Inflammatory macrophage treated with lipopolysaccharide for 1 hour (primary cell): ENCODE results near the gene HSPE1.
"Not testable (repeated sequence)": the region's sequence is repeated elsewhere in the genome, so short reads cannot be mapped to it uniquely, and the experiment has no call there.

Experiments used
- DNase-seq, 2 donors: peaks; one replicate each; pipeline ENCODE4 v3.0.0-alpha.2; 2020 to 2022

Gene HSPE1

DNA sequence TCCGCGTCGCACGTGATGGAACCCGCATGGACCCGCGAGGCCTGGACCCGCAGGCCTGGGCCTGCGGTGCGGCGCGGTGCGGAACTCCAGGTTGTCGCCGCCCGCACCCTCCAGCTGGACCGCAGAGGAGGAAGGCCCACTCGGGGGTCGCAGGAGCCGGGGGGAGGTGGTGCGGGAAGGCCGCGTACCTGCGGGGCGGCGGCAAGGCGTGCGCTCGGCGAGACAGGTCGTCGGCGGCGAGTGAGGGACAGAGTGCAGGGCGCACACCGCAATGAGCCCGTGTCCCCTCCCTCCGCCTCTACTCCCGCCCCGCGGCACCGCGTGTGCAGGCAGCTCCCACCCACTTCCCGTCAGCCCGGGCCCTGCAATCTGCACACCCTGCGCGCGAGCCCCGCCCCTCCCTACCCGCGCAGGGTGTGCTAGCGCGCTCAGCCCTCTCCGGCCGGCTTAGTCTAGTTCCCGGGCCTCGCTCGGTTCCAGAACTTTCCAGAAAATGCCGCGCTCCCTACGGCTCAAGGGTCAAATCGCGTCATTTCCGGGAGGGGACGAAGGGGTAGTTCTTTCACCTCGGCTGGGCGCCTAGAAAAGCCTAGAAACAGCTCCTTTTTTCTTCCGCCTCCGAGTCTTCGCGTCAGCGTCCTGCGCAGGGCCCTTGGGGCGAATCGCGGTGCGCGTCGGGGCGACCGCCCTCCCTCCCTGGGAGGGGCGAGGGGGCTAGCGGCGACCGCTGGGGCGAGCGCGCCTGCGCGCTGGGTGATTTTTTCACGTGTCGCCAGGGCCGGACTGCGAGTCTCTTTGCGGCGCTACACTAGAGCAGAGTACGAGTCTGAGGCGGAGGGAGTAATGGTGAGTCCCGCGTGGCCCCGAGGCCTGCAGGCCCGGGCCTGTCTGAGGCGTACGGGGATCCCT, at the start of gene HSPE1, which contains the start of gene HSPD1:
HSPE1 (plus strand) TSS at position 786 of the 909 bp plus-strand sequence; CDS start at position 844, 58 bp downstream.
HSPD1 (minus strand) TSS at position 247 of the 909 bp plus-strand sequence. CDS start 992 bp downstream, outside the sequence.
- DNase-seq, result peak; percentile 99 to 100

DNA sequence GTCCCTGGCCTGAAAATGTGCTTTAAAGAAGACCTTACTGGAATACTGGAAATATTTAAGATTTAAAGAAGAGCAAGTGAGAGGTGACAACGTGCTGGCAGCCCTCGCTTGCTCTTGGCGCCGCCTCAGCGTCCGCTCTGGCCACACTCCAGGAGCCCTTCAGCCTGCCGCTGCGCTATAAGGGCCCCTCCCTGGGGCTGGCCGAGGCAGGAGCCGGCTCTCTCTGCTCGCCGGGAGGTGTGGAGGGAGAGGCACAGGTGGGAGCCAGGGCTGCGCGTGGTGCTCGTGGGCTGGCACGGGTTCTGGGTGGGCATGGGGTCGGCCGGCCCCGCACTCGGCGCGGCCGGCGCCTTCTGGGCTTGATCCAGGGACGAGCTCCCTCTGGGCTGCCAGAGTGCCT, 49.7 kb upstream of the HSPE1 start:
- DNase-seq, result no peak

DNA sequence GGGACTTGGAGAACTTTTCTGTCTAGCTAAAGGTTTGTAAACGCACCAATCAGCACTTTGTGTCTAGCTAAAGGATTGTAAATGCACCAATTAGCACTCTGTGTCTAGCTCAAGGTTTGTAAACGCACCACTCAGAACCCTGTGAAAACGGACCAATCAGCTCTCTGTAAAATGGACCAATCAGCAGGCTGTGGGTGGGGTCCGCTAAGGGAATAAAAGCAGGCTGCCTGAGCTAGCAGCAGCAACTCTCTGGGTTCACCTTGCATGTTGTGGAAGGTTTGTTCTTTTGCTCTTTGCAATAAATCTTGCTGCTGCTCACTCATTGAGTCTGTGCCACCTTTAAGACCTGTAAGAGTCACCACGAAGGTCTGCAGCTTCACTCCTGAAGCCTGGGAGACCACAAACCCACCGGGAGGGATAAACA, 49.2 kb upstream of the HSPE1 start:
- DNase-seq, result not testable (repeated sequence)

DNA sequence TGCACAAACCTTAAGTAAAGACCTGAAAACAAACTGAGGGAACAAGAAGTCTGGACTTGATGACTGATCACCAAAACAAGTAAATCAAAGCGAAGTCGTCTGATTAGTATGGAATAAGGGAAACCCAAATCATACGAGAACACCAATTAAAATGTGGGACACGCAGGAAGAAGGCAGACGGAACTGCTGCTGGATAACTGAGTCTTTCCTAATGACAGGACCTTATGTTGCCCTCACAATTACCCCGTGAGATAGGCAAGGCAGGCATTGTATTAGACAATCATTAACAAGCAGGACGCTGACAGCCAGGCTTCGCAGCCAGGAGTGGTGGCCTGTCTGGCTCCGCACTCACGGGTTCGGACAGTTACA, 47.4 kb upstream of the HSPE1 start:
- no peak for DNase-seq

DNA sequence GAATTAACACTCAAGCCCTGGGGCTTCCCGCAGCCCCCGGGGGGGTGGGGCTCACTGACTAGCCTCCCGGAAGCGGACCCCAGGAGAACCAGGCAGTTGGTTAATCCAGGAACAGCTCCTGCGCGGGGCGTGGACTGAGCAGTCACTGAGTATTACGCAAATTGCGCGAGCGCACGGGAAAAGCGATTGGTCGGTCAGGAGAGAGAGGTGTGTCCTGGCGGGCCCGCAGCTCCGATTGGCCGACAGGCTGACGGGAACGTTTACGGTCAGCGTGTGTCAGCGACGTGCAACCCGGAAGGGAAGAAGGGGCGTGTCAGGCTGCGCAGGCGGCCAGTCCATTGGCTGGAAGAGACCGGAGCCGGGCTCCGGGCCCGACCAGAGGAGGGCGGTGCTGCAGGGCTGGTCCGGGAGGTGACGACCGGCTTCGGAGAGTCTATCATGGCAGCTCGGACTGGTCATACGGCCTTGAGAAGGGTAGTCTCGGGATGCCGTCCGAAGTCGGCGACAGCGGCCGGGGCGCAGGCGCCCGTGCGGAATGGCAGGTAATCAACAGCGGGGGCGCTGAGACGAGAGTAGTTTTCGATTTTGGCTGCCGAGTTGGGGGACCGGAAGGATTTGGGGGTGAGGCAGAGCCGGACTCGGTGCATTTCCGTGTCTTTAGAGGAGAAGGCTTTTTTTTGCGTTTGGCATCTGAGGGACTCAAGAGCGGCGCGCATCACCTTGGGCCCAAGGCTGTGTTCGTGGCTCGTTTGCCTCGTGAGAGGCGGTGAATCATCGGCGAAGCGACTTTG, 46.9 kb upstream of the HSPE1 start, which contains the start of gene COQ10B:
COQ10B (plus strand) TSS at position 430 of the 791 bp plus-strand sequence; CDS start at position 439, 9 bp downstream.
- DNase-seq, result peak; percentile 98 to 100

DNA sequence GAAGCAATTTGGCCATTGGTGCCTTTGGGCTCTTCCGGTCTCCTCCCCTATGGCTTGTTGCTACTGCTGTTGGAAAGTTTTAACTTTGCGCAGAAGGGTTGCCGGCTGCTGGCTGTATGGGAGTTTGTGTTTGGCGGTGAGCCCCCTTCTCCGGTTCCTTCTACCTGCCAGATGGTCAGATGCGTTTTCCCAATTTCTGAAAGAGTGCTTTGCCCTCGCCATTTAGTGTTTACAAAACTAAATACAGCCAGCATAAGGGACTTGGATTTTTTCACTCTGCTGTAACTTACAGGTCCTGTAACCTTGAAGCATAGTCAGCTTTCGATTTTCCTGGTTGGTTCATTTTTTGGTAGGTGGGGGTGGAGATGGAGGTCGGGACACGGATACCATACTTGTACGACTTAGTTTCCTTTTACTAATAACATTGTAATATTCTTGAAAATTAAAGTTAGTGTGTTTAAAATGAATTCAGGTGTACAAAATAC, 46.2 kb upstream of the HSPE1 start:
- DNase-seq, result no peak

DNA sequence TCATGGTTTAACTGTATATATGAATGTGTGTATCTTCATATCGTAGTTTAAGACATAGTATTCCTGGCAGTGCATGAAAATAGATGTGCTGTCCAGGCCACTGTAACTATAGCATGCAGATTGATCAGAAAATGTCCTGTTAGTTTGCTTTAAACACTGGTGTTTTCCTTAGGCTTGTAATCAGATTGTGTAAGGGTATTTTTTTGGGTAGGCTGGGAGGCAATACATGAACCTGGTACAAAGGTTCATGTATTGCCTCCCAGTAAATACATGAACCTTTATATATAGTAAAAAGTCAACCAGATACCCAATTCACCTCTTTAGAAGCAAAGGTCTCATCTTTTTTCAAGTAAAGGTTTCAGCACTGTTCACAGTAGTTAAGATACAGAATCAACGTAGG, 45.3 kb upstream of the HSPE1 start:
- DNase-seq, result no peak

DNA sequence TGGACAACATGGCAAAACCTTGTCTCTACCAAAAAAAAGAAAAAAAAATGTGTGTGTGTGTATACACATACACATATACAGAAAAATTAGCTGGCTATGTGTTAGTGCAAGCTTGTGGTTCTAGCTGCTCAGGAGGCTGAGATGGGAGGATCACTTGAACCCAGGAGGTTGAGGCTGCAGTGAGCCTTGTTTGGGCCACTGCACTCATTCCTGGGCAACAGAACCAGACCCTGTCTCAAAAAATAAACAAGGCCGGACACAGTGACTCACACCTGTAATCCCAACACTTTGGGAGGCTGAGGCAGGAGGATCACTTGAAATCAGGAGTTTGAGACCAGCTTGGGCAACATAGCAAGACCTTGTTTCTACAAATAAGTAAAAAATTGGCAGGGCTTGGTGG, 44.8 kb upstream of the HSPE1 start:
- DNase-seq, result no peak

DNA sequence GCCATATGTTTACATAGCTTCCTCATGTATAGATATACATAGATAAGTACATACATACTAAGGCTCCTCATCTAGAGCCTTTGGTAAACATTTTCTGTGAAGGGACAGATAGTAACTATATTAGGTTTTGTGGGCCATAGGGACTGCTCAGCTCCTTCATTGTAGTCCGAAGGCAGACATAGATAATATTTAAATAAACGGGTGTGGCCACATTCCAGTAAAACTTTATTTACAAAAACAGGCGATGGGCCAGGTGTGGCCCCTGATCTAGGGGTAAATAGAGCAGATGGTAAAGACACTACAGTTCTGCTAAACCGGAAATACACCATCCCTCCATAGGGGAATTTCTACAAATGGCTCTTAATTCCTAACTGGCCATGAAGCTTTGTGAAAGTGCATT, 39.5 kb upstream of the HSPE1 start:
- DNase-seq, result no peak

DNA sequence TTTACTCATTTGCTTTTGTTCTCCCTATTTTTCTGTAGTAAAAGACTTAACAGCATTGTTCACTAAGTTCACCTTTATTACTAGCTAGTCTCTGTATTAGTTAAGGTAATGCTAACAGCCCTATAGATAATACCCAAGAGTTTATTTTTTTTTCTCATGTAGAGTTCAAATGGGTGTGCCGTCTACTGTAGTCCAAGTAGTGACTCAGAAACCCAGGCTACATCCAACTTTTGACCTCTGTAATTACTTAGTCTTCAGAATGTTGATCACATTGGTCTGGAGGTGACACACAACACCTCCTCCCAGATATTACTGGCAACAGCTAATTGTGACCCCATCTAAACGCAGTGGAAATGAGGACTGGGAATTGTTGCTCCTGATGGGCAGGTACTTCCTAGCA, 39.1 kb upstream of the HSPE1 start:
- DNase-seq, result no peak

DNA sequence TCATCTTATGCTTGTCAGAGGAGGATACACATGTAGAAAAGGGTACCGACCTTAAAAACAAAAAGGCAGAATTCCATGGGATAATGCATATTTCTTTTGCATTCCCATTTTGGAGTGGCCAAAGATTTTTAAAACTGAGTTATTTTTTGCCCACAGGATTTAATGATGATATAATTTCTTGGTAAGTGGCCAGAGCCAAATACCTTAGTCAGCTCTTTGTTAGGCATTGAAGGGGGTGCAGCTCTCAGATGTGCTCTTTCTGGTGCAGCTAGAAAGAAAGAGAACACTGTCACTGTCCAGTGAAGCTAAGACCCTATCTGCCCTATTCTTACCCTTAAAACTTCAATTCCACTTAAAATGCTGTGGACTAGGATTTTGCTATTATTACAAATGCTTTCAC, 36.0 kb upstream of the HSPE1 start:
- DNase-seq, result no peak

DNA sequence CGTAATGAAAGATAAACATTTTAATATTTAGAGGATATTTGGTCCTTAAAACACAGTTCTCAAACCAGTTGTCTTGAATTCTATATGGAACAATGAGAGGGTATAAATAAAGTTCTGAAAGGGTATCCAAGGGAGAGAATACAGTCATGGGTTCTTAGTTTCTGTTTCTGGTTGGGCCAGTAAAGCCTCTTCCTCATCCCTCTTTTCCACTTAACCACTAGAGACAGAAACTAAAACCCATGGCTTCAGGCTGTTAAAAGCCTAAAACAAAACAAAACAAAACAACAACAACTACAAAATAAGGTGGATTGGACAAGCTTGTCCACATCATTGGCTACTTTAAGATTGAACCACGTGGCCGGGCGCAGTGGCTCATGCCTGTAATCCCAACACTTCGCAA, 28.0 kb upstream of the HSPE1 start:
- DNase-seq, result no peak

DNA sequence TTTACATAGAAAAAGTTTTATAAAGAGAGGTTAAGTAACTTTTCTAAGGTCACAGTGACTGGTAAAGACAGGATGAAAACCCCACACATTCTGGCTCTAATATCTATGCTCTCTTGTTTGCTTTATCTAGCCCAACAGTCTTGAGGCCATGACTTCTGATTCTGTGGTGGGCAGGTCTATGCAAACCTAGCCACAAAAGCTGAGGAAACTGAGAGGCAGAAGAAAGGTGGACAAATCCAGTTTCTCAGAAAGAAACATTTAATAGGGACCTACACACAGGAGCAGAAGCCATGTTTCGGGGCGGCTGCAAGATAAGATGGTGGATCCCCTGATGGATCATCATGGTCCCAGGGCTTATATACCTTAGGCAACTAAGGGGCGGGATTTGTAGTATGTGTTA, 22.4 kb upstream of the HSPE1 start:
- no peak for DNase-seq

DNA sequence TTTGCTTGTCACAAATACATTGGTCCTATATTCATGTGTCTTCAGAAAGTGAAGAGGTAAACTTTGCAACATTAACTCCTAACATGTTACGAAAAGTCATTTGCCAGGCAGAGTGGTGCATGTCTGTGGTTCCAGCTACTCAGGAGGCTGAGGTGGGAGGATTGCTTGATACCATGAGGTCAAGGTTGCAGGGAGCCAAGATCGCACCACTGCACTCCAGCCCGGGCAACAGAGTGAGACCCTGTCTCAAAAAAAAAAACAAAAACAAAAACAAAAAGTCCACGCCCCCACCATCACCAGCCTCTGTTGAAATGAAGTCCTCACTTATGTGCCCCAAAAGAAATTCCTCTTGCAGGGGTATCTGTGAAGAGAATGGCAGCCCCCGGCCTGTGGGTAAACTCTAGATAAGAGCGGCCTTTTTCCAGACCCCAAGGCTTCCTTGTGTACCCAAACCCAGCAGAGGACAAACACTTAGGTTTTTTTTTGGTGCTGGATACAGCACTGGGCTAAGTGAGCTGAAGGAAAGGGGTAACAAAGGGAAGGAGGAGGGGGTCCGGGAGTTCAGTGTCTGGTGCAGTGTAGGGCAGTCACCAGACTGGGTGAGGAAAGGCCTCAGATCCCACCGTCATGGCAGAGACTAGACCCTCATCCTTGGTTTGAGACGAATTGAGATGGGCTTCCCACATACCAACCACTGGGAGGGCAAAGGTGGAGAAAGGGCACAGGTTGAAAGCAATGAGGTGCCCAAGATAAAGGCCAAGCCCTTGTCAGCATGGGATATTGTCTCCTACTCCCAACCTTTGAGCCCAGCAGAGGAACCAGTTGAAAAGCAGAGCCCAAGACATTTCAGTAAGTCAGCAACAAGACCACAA, 19.8 kb upstream of the HSPE1 start:
- DNase-seq, result no peak

DNA sequence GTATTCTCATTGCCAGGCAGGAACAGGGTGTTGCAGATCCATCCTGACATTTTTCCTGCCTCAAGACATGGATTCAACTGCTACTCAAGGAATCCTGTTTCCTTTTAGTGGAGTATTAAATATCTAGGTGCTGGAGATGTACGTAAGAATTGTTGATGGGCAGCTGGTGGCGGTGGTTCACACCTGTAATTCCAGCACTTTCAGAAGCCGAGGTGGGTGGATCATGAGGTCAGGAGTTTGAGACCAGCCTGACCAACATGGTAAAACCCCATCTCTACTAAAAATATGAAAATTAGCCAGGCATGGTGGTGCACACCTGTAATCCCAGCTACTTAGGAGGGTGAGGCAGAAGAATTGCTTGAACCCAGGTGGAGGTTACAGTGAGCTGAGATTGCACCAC, 15.9 kb upstream of the HSPE1 start:
- not testable (repeated sequence) for DNase-seq

DNA sequence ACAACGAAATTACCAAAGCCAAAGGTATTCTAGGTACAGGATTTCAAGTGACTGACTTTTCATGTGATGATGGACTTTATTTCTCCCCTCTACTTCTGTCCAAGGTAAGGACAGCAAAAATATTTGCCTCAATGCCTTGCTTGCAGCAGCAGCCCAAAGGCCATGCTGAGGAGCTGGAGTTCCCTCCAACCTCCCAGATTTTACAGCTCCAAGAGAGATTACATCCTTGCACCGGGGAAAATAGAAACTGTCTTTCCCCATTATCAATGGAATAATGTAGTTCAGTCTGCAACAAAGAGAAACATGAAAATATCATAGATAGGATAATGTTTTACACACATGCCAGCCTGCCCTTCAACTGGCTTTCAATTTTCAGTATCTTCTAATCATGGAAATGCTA, 14.0 kb upstream of the HSPE1 start:
- DNase-seq, result no peak

DNA sequence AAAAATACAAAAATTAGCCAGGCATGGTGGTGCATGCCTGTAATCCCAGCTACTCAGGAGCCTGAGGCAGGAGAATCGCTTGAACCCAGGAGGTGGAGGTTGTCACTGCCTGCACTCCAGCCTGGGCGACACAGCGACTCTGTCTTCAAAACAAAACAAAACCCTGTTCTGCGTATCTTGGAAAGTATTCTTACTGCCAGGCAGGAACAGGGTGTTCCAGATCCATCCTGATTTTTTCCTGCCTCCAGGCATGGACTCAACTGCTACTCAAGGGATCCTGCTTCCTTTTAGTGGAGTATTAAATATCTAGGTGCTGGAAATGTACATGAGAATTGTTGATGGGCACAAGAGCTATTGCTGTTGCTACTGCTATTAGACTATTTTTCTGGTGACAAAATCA, 12.8 kb upstream of the HSPE1 start:
- DNase-seq, result no peak

DNA sequence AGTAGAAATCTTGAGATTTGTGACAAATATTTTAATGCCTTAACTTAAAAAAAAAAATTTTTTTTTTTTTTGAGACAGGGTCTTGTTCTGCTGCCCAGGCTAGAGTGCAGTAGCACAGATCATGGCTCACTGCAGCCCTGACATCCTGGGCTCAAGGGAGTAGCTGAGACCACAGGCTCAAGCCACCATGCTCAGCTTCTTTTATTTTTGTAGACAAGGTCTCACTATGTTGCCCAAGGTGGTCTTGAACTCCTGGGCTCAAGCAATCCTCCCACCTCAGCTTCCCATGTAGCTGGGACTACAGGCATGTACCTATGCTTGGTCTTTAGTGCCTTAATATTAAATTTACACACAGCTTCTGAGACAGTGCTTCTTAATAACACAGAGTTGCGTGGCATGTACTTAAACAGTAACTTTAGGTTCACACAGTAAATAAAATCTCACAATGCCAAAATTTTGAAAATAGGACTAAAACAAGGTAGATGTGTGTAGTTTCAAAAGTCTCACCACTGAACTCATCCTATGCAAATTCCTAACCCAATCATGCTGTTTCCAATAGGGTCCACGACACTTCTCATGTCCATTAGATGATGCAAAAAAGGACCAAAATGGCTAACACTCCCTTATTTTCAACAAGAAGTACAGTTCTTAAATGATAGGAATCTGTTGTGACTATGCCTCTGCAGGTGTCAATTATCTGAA, 4.6 kb upstream of the HSPE1 start:
- no peak for DNase-seq

DNA sequence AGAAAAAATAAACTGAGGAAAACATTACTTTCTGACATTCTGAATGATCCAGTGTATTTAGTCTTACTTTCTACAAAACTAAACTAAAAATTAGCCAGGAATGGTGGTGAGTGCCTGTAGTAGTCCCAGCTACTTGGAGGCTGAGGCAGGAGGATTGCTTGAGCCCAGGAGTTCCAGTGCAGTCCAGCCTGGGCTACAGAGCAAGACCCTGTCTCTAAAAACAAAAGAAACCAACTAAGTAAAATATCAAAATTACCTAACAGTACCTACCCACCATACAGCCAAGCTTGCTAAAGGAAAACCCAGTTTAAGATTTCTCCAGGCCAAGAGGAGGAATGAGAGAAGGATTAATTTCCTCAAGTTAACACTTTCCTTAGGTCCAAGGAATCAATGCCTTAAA, 3.5 kb upstream of the HSPE1 start:
- DNase-seq, result no peak

DNA sequence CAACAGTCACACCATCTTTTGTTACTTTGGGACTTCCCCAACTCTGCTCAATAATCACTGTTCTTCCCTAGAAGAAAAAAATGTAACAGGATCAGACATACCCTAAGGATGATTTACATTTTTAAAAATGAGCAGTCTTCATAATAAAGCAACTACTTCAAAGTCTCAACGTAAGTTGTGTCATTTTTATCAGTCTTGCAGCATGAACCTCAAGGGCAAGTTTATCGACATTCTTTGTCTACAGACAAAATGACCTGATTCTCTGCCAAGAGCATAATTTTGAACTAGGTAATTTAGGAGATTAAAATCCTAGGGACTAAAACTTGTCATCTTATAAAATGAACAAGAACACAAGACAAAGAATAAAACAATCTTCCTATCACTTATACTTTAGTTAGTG, 2.9 kb upstream of the HSPE1 start:
- no peak for DNase-seq

DNA sequence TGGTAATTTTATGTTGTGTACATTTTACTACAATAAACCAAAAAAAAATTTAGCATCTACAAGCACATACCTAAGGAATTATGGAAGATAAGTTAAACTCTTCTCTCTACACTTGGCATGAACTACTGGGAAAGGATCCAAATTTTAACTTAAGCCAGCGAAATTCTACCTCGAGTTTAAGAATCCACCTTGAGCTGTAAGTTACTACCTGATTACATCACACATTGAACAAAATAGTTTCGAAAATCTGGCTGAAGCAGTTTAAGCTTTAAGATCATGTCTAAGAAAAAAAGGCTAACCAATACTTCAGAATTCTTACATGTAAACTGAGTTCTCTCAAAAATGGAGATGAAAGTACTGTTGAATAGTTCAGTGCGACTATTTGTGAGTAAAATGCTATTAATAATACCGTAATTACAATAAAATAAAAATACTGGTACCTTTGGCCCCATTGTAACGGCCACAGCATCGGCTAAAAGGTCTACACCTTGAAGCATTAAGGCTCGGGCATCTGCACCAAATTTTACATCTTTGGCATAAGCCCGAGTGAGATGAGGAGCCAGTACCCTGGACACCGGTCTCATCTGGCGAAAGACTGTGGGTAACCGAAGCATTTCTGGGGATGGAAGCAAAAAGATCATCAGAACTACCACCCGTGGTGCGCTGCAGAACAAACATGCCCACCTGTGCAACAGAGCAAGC, 1.8 kb upstream of the HSPE1 start:
- DNase-seq, result no peak
